Stomach smooth muscle (tissue), 2 donors: ENCODE data around the gene SBK1.
"Not testable (repeated sequence)": the region's sequence is repeated elsewhere in the genome, so short reads cannot be mapped to it uniquely, and the experiment has no call there.

Experiments
- H3K27ac ChIP-seq: one replicate; pipeline ENCODE4 v1.7.0; 2013; ENCODE audit warnings: mild to moderate bottlenecking, low read length, inconsistent platforms
- H3K27me3 ChIP-seq, 2 donors: one replicate each; pipeline ENCODE4 v1.7.0; 2013; ENCODE audit warnings: low read length in 2 of 2; ENCODE audit not compliant: insufficient read depth in 2 of 2, control insufficient read depth in 1 of 2
- H3K36me3 ChIP-seq, 2 donors: one replicate each; pipeline ENCODE4 v1.7.0; 2013; ENCODE audit warnings: low read length in 2 of 2; ENCODE audit not compliant: control insufficient read depth in 2 of 2, insufficient read depth in 2 of 2
- H3K4me1 ChIP-seq: one replicate; pipeline ENCODE4 v1.7.0; 2013; ENCODE audit warnings: low read length; ENCODE audit not compliant: control insufficient read depth, insufficient read depth
- H3K4me3 ChIP-seq, 2 donors: one replicate each; pipeline ENCODE4 v1.7.0; 2013; ENCODE audit warnings: low read length in 2 of 2
- H3K9ac ChIP-seq, 2 donors: one replicate each; pipeline ENCODE4 v1.7.0; 2013; ENCODE audit warnings: low read length in 2 of 2, mild to moderate bottlenecking in 1 of 2
- H3K9me3 ChIP-seq, 2 donors: one replicate each; pipeline ENCODE4 v1.7.0; 2013; ENCODE audit warnings: low read length in 2 of 2; ENCODE audit not compliant: control insufficient read depth in 2 of 2
- donor health status: healthy.
- donor health status: Pancreatic carcinoma.

Gene SBK1

DNA sequence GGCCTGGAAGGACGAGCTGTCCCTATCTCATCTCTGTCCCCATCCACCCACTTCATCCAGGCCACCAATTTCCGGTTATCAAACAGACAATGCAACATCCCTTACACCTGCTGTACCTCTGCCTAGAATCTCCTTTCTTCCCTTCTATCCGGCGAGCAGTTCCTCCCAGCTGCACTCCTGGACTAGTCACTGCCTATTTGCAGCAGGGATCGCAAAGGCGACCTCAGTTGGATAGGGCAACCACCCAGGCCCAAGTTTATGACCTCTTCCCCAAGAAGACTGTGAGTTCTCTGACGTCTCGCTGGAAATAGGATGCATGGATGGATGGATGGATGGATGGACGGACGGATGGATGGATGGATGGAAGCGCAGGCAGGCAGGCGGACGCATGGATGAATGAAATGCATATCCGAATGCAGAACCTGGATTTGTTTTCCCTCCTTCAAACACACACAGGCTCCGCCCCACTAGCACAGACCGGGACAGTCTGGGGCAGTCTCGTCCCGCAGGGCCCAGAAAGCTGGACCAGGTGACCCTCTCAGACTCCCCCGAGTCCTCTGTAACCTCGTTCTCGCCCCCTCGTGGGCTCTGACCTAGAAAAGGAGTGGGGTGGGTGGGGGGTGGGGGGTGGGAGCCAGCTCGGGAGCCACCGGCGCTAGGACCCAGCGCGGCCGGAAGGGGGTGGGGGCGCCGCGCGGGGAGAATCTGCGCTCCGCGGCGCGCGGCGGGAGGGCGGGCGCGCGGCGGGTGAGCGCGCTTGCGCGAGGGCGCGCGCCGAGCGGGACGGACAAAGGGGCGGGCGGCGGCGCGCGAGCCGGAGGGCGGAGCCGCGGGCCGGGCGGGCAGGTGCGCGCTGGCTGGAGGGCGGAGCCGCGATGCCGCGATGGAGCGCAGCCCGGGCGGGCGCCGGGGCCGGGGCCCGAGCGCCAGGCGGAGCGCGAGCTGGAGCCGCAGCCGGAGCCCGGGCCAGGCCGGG lies at the start of gene SBK1:
SBK1 (plus strand) TSS at position 875 of the 976 bp plus-strand sequence. CDS start 24,867 bp downstream, outside the sequence.
- Histone ChIP-seq H3K4me1 (peaks cover 17% of the 10 kb centered on the region), H3K36me3 (no peaks in the 10 kb centered on the region), H3K27me3 (peaks cover 0 to 2% of the 10 kb centered on the region in 2 donors), H3K27ac (no peak within 1 kb of the TSS), H3K4me3 (peak within 1 kb of the TSS; percentile 76 to 82), H3K9ac (peak within 1 kb of the TSS; percentile 55 to 58), H3K9me3 (no peaks in the 10 kb centered on the region)

DNA sequence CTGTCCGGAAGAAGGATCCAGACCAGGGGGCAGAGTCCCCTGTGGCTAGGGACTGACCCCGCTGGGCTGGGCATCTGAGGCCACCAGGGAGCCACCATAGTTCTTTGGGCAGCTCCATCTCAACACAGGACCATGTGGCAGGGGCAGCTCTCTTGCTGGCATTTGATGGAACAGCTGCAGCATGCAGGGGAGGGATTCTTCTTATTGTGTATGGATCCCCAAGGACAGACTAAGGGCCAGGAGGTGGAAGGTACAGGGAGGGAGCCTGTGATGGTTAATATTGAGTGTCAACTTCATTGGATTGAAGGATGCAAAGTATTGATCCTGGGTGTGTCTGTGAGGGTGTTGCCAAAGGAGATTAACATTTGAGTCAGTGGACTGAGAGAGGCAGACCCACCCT lies 42.8 kb upstream of the SBK1 start:
- not testable (repeated sequence) for H3K4me3 ChIP-seq, H3K36me3 ChIP-seq, H3K27ac ChIP-seq, H3K4me1 ChIP-seq, H3K27me3 ChIP-seq, H3K9ac ChIP-seq
- peaks cover 3 to 11% of the 10 kb centered on the region in 2 donors for H3K9me3 ChIP-seq

DNA sequence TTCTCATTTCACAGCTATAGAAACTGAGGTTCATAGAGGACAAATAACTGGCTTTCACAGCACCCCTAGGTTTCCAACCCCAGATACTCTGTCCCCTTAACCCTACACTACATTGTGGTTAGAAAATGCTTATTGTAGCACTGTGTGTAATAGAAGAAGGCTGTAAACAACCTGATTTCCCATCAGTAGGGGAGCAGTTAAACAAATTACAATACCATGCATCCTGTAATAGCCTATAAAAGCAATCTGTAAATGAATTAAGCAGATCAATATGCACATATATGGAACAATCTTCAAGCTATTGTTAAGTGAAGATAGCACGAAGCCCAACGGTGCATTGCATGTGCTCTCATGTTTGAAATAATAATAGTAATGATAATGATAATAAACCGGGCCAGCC lies 41.3 kb upstream of the SBK1 start:
- peaks cover 3 to 11% of the 10 kb centered on the region in 2 donors for H3K9me3 ChIP-seq

DNA sequence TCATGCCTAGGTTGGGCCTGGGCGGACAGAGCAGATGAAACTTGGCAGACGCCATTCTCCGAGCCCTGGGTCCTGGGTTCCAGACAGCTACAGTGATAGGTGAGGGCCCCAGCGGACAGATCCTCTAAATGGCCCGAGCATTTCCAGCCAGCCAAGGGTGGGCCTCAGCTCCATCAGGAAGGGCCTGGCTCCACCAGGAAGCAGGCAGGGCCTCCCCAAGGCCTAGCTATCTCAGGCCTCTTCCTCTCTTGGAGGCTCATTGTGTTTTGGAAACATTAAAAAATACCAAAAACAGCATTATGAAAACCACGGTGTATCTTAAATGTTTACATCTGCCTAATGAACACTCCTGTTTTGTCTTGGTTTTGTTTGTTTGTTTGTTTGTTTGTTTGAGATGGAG lies 38.2 kb upstream of the SBK1 start:
- H3K4me1 ChIP-seq: peaks cover 11% of the 10 kb centered on the region
- H3K27ac ChIP-seq: no peak overlapping the region
- H3K36me3 ChIP-seq: no peaks in the 10 kb centered on the region
- H3K9me3 ChIP-seq: peaks cover 3 to 11% of the 10 kb centered on the region in 2 donors
- H3K9ac ChIP-seq: no peak overlapping the region
- H3K27me3 ChIP-seq: peaks cover 0 to 2% of the 10 kb centered on the region in 2 donors
- no peak overlapping the region for H3K4me3 ChIP-seq

More for the DNA sequence above, 41.3 kb upstream of the SBK1 start:
- H3K9ac ChIP-seq: no peak overlapping the region
- no peak overlapping the region for H3K27ac ChIP-seq
- no peak overlapping the region for H3K4me3 ChIP-seq
- no peaks in the 10 kb centered on the region for H3K36me3 ChIP-seq
- no peaks in the 10 kb centered on the region for H3K27me3 ChIP-seq
- no peaks in the 10 kb centered on the region for H3K4me1 ChIP-seq

DNA sequence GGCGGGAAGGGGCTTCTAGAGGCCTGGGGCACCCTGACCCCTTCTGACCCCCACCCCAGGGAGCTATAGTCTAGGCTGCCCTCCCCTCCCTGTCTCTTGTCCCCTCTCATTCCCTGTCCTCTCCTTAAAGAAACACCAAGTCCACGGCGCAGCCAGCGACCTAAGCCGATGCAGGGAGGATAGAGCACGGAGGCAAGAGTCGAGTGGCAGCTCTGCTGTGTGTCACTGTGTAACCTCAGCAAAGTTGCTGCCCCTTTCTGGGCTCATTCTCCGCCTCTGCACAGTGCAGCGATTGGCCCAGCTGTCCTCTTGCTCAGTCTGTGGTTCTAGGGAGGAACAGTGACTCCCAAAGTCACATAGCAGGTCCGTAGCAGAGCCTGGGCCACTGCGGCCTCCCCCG lies 36.5 kb upstream of the SBK1 start:
- no peak overlapping the region for H3K27ac ChIP-seq

DNA sequence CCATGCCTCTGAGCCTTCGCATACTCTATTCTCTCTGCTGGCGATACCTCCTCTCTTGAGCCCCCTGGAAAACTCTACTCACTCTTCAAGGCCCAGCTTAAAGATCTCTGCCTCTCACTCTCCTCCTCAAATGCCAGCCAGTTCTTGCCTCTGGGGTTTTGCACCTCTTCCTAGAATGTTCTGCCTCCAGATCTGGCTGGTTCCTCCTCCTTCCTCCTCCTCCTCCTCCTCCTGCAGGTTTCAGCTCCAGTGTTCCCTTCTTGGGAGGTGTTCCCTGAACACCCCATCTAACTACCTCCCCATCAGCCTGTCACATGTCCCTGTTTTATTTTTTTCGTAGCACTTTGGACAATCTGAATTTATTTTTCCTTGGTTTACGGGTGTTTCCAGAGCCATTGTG lies 35.1 kb upstream of the SBK1 start:
- no peak overlapping the region for H3K4me3 ChIP-seq
- no peaks in the 10 kb centered on the region for H3K36me3 ChIP-seq
- peaks cover 0 to 11% of the 10 kb centered on the region in 2 donors for H3K27me3 ChIP-seq
- no peak overlapping the region for H3K27ac ChIP-seq
- no peak overlapping the region for H3K9ac ChIP-seq
- peaks cover 3 to 9% of the 10 kb centered on the region in 2 donors for H3K9me3 ChIP-seq
- H3K4me1 ChIP-seq: peaks cover 14% of the 10 kb centered on the region

More for the DNA sequence above, 36.5 kb upstream of the SBK1 start:
- peaks cover 3 to 11% of the 10 kb centered on the region in 2 donors for H3K9me3 ChIP-seq
- H3K4me3 ChIP-seq: no peak overlapping the region
- H3K27me3 ChIP-seq: peaks cover 0 to 7% of the 10 kb centered on the region in 2 donors
- H3K4me1 ChIP-seq: peaks cover 14% of the 10 kb centered on the region
- no peaks in the 10 kb centered on the region for H3K36me3 ChIP-seq
- H3K9ac ChIP-seq: no peak overlapping the region

DNA sequence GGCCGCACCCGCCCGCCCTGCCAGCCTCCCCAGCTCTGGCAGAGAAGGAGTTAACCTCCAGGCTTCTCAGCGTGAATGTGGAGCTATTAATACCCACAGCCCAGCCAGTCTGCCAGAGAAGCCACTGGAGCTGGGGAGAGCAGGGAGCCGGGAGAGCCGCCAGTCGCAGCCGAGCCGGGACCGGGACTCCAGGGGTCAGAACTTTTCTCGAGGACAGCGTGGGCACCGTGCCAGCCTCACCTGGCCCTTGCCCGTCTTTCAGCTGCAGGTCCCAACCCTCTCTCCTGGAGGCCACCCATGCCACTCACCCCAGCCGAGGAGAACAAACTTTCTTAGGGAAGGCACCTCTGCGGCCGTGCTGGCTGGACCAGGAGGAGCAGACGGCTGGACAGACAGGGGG lies 33.8 kb upstream of the SBK1 start:
- Histone ChIP-seq H3K4me1 (peaks cover 14% of the 10 kb centered on the region), H3K36me3 (no peaks in the 10 kb centered on the region), H3K9ac (no peak overlapping the region), H3K9me3 (peaks cover 3 to 4% of the 10 kb centered on the region in 2 donors), H3K4me3 (peak overlapping the region; percentile 36 to 71), H3K27ac (no peak overlapping the region), H3K27me3 (peaks cover 0 to 11% of the 10 kb centered on the region in 2 donors)

DNA sequence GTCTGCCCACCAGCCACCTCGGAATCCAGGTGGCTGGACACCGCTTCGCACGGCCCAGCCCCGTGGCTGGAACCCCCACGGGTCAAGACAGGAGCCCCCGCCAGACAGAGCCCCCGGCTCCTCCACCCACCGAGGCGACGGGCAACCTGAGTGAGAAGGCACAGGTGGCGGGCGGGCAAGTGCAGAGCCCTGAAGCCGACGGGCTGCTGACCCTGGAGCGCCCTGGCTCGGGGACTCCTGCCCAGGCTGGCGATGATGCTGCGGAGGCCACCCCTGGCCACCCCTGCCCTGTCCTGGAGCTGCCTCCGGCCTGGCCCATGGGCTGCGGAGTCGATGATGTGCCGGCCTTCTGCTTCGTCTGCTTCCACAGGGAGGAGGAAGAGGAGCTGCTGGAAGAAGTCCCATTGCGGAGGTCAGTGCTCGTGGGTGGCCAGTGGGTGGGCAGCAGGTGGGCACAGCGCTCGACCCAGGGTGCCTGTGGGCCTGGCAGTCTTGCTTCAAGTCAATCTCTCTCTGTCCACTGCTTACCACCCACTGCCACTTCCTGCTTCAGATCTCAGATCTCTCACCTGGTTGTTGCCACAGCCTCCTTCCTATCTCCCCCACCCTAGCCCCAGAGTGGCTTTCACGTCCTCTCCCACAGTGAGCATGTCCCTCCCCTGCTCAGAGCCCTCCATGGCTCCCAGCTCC lies 33.1 kb upstream of the SBK1 start:
- Histone ChIP-seq H3K27ac (no peak overlapping the region), H3K9ac (no peak overlapping the region), H3K27me3 (peaks cover 0 to 11% of the 10 kb centered on the region in 2 donors), H3K9me3 (peaks cover 3 to 4% of the 10 kb centered on the region in 2 donors), H3K4me3 (peak overlapping the region; percentile 36 to 71), H3K36me3 (no peaks in the 10 kb centered on the region), H3K4me1 (peaks cover 14% of the 10 kb centered on the region)

DNA sequence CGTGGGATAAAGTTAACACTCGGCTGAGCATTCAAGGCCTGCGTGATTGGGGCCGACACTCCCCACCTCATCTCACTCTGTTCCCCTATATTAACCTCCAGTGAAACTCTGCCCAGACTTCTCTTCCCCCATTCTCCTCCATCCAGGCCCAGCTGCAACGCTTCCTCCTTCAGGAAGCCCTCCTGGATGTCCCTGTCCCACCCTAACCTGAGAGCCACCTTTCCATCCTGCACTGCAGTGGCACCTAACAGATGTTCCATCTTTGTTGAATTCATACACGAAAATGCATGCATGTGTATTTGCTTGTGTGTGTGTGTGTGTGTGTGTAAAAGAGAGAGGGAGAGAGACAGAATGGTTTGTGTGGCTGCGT lies 32.6 kb upstream of the SBK1 start:
- no peak overlapping the region for H3K9ac ChIP-seq
- H3K4me3 ChIP-seq: no peak overlapping the region
- H3K36me3 ChIP-seq: no peaks in the 10 kb centered on the region
- H3K9me3 ChIP-seq: peaks cover 3 to 4% of the 10 kb centered on the region in 2 donors
- peaks cover 14% of the 10 kb centered on the region for H3K4me1 ChIP-seq
- H3K27me3 ChIP-seq: peaks cover 0 to 13% of the 10 kb centered on the region in 2 donors
- H3K27ac ChIP-seq: no peak overlapping the region

DNA sequence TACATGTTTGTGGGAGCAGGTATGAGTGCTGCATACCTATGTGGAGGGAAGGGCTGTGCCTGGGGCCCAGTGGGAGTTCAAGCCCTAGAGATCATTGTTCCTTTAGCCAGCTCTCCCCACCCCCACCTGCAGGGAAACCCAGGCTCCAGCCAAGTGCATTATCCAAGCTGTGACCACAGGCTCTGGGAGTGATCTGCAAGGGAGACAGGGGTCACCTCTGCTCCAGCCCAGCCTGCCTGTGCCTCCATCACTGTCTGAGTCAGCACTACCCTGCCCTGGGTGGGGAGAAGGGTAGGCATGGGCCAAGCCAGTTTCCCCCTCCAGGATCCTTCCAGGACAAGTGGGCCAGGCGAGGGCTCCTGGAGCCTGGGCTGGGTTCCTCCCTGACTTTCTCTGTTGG lies 32.1 kb upstream of the SBK1 start:
- no peak overlapping the region for H3K9ac ChIP-seq
- peaks cover 3 to 4% of the 10 kb centered on the region in 2 donors for H3K9me3 ChIP-seq
- H3K36me3 ChIP-seq: no peaks in the 10 kb centered on the region
- peaks cover 0 to 13% of the 10 kb centered on the region in 2 donors for H3K27me3 ChIP-seq
- peaks cover 14% of the 10 kb centered on the region for H3K4me1 ChIP-seq
- H3K4me3 ChIP-seq: no peak overlapping the region
- H3K27ac ChIP-seq: no peak overlapping the region
